ENCODE data around the gene ADAMTS12.

The ADAMTS12 gene

DNA sequence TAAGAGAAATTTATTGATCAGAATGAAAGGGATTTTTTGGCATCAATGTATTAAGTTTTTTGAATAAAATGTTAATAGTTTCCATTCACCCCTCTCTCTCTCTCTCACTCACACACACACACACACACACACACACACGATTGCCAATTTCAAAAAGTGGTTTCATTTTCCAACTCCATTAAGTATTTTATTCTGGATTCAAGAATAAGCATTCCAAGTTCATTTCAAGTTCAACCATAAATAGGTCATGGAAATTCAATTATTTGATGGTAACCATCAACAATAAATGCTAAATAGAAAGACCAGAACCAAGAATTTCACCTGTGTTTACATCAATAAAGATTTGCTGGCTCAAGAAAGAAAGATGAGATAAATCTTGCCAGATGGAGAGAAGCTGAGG, 171.6 kb downstream of the ADAMTS12 start:
- no peak for DNase-seq (ENCODE audit: low spot score)

DNA sequence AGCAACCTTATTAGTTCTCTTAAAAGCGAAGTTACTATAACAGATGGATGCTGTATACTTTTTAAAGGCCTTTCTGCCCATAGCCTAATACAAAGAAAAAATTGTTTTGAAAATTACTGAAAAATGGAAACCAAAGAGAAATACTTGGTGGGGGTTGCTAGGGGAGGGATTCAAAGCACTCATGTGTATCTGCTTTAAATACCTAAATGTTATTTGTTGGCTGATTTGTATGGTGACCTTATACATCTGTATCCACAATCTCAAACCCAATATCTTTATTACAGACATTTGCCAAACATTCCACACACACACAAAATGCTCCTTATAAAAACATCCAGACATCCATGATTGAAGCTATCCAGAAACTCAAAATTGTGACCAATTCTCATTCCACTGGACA, 172.0 kb downstream of the ADAMTS12 start:
- no peak for DNase-seq (ENCODE audit: low spot score)

DNA sequence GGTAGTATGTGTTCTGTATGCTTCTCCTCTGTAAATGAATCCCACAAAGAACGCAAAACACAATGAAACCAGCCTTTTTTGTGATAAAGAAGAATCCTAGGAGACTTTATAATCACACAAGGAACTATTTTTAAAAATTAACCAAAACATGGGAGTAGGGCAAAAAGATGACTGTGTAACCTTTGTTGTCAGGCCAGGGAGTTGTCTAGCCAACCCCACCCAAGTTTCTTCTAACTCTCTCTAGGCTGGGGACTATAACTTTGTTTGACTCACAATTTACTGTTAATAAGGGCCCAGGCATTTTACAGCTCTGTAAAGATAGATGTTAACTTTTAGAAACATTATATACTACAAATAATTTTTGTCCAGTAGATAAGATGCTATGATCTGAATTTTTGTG, 176.1 kb downstream of the ADAMTS12 start:
- no peak for DNase-seq (ENCODE audit: low spot score)

DNA sequence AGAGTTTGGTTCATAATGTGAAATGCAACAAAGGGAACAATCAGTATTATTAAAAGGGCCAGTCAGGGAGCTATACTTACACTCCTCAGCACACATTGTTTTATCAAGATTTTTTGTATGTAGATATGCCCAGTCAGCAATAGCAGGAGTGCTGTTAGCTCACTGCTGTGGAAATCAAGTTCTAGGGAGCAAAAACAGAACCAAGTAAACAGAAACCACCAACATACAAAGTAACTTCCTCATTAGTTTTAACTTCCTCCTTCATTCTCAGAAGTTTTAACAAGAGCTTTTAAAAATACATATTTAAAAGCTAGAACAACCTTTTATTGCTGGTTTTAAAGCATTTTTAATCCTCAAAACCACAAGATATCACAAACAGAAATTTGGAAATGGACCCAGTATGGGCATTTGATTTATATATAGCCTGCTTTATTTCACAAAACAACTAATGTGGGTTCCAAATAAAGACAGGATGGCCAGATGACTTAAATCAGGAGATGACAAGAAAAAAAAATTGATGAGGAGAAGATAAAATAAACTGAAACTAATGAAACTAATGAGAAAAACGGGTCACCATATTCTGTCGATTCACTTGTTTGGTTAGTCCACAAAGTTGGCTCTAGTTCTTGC, 178.5 kb downstream of the ADAMTS12 start:
- DNase-seq (ENCODE audit: low spot score): no peak

DNA sequence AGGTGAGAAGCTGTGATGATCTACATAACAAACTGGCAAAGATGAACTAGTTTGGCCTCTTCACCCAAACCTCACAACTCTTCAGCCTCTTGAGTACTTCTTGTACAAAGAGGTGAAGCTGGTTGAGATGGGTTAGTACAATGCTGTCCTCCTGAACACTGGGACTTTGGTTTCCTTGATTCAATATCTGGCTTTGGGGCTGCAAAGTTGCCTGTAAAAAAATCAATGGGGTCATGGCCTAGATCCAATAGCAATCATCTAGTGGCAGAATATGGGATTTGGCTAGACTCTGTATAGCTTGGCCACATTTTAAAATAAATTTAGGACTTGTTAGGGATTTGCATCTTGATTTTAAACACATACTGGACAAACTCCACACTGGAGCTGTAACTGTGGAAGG, 179.1 kb downstream of the ADAMTS12 start:
- no peak for DNase-seq (ENCODE audit: low spot score)

DNA sequence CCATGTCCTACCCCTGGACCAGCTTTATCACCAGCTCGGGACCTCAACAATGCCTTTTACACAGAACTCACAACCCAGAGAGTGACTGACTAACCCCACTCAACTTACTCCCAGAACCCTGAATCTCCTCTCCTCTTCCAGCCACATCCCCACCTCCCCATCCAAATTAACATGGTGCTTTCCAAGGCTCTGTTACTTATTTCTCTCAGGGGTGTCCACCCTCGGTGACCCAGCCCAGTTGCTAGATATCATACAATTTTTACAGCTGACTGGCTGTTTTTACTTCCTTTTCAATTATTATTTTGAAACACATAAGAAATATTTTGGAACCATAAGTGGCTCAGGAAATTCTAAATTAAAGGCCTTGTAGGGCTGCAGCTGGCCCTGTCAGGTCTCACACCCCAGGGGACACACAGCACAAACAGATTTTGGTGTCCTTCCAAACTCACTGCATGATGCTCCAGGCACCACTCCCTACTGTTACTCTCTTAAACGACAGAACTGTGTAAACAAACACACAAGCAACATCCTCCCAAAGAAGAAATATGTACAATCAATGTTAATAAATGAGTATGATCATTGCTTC, 180.6 kb downstream of the ADAMTS12 start:
- DNase-seq (ENCODE audit: low spot score): no peak

DNA sequence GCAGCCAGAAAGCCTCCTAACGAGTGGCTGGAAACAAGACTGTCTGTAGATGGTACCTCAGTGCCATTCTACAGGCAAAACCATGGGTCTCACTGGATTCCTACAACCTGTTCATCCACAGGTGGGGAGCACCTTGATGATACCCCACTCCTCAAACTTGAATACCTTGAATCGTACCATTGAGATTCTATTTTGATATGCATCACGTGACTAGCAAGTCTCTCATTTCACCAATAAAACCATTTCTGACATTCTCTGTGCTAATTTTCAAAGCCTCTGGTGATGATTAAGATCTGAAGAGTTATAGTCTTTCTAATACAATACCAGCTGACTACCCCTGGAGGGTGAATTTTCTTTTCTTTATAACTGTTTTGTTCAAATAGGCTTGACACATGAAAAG, 188.9 kb downstream of the ADAMTS12 start:
- DNase-seq (ENCODE audit: low spot score): no peak

DNA sequence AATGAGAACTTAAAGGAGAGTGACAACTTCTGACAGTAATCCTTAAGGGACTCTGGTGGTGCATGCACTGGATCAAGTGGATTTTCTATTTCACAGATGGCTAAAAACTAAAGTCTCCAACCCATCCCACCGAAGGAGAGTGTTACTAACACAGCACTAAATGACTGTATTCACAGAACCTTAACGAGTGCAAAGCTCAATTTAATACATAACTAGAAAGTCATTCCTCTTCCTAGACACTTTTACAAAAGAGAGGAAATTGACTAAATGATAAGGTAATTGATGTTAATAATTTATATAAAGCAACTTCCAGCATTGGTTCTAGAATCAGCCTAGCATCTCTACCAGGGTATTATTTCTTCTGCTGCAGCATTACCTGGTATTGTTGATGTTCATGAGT, 189.8 kb downstream of the ADAMTS12 start:
- no peak for DNase-seq (ENCODE audit: low spot score)

DNA sequence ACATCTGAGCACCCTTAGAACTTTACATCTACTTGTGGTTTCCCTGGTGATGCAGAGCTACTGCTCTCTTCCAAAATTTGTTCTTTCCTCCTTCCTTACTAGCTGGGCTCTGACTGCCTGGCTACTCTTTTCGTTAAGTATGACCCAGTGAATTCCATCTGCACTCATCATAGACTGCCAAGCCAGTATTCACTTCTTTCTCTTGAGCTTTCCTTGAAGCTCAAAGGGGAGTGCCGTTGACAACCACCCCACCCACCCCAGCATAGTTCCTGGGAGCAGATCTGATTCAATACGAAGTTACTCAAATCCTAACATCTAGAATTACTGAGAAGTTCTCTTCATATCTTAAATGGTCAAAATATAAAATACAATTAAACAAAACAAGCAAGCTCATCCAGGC, 190.5 kb downstream of the ADAMTS12 start:
- no peak for DNase-seq (ENCODE audit: low spot score)

DNA sequence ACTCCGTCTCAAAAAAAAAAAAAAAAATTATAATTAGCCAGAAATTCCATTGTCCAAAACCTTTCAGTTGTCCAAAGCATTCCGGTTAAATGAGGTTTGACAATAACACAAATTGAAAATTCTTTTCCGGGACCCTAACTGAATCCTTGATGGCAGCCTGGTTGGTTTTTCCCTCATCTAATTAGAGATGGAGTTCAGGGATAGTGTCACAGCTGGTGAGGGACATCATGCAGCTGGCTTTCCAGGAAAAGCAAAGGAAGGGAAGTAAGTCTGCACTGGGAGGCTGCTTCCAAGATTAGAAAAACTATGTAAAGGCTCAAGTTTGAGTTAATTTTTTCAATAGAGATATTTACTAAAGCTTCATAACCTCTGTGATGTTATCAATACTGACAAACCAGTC, 195.4 kb downstream of the ADAMTS12 start:
- peak; percentile 63 for DNase-seq (ENCODE audit: low spot score)

DNA sequence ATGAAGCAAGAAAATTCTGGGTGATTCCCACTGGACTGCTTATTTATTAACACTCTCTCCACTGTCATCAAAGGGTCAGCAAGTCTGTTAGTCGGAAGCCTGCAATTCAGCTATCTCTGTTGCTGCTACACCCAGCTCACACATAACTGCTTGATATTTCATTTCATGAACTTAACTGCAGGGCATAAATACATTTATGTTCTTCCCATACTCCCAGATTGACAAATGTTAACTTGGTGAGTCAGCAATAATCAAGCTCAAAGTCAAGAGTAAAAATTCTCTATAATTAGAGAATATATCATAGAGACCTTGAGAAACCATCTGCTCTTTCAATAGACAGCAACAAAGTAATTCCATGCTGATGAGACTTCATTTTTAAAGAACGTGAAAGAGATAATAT, 198.8 kb downstream of the ADAMTS12 start:
- no peak for DNase-seq (ENCODE audit: low spot score)

DNA sequence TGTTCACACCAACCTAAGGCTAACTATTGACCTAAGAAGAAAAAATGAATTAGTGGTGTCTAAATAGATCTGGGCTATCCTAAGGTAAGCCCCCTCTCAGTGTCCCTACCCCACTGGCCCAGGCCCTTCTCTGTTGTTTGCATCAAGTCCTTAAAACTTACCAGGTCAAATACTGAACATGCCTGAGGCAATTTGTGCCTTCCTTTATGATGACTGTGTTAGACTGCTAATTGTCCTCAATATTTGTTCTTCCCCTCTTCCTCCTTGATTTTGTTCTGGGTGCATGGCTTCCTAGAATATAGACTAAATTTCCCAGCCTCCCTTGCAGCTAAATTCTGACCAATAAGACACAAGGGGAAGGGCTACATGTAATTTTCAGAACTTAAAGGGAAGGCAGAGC, 199.9 kb downstream of the ADAMTS12 start:
- DNase-seq (ENCODE audit: low spot score): no peak

DNA sequence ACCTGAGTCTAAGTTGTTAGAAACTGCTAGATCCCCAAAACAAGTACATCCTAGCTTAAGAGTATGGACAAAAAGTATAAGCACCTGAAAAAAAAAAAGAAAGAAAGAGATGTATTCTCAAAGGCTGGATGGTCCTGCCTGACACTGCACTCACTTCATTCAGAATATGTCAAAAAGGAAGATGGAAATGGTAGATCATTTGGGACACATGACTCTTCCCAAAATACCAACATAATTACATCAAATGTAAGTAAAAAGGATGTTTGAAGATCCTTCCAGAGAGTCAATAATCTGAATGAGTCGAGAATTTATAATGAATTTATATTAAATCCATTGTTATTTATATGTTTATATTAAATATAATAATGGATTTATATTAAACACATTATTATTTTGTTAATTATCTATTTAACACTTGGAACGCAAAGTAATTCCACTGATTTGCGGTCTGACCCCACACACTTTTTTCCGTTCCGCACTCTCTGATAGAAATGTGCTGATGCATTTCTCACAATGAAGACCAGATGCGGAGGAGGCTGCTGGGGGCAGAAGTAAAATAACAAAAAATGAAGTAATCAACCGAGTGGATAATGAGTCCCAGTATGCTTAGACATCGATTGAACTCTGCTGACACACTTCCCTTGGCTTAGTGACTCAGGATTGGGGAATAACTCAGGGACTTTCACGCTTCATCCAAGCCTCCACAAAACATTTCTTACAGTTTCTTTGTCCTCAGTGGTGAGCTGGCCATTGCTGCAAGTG, 201.2 kb downstream of the ADAMTS12 start:
- no peak for DNase-seq (ENCODE audit: low spot score)

DNA sequence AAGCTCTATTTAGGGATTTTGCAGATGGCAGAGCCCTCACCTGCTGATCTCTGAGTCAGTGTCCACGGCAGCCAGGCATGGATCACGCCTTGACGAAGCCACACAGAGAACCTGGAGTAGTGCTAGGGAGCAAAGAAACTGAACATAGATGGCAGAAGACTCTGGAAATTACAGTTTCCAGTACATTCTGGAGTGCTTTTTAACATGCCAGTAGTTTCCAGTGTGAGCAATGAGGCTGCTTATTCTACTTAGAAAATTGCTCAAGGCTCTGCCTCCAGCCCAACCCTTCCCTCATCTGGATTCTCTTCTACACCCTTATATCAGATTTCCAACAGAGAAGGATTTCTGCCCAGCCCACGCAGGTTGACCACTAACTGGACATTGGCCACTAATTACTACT, 203.3 kb downstream of the ADAMTS12 start:
- no peak for DNase-seq (ENCODE audit: low spot score)

DNA sequence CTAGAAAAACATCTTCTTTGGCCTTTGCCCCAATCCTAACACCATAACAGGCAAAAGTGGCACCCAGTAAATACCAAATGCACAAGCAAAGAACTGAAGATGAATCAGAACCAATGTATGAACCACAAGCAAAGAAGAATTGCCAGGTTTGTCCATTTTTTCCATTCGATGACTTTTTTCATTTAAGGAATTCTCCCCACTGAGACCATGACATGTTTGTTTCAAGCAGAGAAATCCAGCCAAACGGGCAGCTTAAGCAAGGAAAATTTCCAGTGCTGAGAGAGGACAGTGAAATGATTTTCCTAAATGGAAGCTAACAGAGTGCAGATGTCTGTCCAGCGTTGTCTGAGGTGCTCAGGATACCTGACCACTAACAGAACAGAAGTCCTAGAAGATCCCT, 203.7 kb downstream of the ADAMTS12 start:
- DNase-seq (ENCODE audit: low spot score): no peak

DNA sequence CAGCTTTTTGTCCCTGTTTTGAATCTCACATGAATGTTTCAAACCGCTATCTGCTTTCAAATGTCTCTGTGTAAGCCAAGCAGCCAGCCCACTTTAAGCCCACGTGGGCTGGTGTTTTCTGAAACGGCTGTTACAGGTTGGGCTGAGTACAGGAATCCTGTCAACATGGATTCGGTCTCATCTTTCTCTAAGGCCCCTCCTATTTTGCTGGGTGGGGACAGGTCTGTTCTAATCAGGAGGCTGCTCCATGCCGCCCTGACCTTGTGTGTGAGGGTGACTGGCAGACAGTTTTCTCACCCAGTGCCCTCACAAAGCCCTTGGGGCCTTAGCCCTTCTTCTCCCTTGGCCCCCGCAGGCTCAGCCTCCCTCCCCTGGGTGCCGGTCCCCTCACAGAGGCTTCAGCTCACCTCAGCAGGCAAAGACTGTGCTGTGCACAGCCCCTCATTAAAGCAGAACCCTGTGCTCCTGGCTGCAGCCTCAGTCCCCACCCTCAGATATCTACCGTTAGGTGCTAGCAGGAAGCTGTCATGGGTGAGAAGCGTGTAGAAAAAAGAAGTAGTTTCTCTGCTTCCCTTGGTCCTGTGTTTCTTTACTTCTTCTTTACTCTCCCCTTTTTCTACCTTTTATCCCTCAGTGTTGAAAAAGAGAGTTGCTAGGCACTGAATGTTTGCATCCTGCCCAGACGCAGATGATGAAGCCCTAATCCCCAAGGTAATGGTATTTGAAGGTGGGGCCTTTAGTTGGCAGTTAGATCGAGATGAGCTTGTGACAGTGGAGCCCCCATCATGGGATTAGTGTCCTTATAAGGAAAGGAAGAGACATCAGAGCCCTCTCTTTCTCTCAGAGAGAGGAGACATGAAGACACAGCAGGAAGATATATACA, 205.7 kb downstream of the ADAMTS12 start:
- no peak for DNase-seq (ENCODE audit: low spot score)

DNA sequence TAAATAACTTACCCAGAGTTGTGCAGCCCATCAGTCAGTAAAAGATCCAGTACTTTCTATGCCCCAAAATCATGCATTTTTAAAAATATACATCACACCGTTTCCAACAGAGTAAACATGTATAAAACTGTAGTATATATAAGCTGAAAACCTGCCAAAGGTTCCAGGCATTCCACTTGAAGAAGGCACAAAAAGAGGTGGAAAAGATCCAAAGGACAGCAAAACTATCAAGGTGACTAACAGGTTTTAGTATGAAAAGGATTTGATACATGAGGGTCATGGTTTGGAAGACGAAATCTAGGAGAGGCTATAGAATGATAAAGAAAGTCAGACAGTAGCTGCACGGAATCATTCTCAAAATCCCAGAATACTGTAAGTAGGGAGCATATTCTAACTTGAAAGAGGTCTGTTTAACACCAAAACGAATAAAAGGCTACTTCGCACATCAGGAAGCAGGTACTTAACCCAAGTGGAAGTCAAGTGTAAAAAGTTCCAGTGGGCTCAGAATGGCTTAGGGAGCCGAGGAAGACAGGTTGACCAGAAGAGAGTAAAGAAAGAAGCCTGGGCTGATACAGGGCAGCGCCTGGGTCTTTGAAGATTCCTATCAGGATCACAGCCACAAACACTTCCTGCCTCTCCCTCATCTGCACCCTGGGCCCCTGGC, 207.2 kb downstream of the ADAMTS12 start:
- DNase-seq (ENCODE audit: low spot score): peak; percentile 15

DNA sequence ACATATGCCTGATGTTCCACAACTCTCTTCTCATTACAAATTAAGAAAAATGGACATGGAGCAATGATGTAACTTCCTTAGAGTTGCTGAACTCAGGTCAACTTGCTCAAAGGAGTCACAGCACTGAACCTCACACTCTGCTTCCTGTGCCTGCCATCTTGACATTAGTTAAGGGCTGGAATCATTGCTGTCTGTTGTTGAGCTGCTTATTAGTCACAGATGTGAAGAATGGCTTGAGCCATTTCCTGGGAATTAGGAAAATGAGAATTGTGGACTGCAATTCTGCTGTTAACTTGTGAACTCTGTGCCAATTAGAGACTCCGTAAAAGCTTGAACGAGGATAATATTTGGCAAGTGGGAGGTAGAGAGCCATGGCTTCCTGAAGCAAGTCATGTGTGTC, 212.0 kb downstream of the ADAMTS12 start:
- DNase-seq (ENCODE audit: low spot score): no peak

DNA sequence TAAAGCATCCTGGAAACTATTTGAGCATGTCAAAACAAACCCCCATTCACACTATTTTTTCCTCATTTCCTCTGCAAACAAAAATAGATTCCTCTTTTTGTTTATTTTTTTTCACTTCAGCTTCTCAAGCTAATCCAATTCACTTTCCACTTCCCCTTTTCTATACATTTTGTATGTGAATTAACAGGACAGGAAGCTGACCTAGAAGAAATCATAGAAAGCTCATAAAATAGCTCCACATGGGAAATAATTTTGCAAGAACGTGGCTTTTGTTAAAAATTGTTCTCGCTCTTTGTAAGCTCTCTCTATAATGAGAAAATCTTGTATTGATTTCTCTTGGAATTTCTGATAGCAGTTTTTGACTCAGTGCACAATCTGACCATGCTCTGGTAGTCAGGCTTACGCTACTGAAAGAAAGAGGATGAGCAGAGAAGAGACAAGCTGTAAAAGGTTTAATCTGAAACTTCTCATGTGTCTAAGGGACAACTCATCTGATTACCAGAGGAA, 215.8 kb downstream of the ADAMTS12 start:
- no peak for DNase-seq (ENCODE audit: low spot score)

DNA sequence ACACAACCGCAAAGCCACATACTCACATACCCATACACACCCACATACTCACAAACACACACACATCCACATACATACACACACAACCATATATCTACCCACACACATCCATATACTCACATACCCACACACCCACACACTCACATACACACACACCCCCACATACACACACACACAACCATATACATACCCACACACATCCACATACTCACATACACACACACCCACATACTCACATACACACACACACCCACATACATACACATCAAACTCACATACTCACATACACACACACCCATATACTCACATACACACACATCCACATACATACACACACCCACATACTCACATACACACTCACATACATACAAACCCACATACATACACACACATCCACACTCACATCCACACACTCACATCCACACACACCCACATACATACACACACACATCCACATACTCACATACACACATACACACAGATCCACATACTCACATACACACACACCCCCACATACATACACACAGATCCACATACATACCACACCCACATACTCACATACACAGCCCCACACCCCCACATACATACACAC, 220.0 kb downstream of the ADAMTS12 start:
- no peak for DNase-seq (ENCODE audit: low spot score)

All from SK-N-DZ (cell line).